Measurements from ENCODE around the gene ARMC7.
"Not testable (repeated sequence)": the region's sequence is repeated elsewhere in the genome, so short reads cannot be mapped to it uniquely, and the experiment has no call there.

Gene ARMC7

DNA sequence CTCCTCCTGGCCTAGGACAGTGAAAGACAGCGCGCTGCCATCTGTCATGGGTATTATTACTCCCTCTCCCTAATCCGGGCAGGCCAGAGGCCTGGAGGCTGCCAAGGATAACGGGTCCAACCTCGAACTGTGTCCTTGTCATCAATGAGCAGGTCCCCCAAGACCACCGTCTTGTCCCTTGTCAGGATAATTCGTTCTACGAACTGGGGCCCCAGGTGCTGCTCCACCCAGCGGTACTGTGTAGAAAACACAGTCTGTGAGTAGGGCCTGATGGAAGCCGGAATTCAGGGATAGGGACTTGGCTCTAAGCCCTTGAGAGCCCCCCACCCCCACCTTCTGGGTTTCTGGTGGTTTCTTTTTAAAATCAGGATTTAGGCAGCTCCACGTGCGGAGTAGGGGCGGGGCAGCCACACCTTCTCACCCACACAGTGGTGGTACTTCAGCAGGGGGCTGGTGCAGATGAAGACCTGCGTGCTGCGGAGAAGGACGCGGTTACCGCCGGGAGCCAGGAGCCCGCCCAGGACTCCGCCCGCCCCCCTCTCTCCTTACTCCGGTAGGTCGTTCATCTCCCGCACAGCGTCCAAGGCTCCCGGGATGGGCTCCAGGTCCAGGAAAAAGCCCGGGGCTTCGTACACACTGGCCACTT is 21.0 kb downstream of the ARMC7 start:
- TF ChIP-seq, protein P1, sequence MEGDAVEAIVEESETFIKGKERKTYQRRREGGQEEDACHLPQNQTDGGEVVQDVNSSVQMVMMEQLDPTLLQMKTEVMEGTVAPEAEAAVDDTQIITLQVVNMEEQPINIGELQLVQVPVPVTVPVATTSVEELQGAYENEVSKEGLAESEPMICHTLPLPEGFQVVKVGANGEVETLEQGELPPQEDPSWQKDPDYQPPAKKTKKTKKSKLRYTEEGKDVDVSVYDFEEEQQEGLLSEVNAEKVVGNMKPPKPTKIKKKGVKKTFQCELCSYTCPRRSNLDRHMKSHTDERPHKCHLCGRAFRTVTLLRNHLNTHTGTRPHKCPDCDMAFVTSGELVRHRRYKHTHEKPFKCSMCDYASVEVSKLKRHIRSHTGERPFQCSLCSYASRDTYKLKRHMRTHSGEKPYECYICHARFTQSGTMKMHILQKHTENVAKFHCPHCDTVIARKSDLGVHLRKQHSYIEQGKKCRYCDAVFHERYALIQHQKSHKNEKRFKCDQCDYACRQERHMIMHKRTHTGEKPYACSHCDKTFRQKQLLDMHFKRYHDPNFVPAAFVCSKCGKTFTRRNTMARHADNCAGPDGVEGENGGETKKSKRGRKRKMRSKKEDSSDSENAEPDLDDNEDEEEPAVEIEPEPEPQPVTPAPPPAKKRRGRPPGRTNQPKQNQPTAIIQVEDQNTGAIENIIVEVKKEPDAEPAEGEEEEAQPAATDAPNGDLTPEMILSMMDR (IDR thresholded peaks at IDR 0.05): no peak
- peak overlapping the region; percentile 87 for H3K4me3 ChIP-seq
- no peak for DNase-seq (ENCODE audit: low spot score)
- H3K27ac ChIP-seq: peak overlapping the region; percentile 47 to 89

DNA sequence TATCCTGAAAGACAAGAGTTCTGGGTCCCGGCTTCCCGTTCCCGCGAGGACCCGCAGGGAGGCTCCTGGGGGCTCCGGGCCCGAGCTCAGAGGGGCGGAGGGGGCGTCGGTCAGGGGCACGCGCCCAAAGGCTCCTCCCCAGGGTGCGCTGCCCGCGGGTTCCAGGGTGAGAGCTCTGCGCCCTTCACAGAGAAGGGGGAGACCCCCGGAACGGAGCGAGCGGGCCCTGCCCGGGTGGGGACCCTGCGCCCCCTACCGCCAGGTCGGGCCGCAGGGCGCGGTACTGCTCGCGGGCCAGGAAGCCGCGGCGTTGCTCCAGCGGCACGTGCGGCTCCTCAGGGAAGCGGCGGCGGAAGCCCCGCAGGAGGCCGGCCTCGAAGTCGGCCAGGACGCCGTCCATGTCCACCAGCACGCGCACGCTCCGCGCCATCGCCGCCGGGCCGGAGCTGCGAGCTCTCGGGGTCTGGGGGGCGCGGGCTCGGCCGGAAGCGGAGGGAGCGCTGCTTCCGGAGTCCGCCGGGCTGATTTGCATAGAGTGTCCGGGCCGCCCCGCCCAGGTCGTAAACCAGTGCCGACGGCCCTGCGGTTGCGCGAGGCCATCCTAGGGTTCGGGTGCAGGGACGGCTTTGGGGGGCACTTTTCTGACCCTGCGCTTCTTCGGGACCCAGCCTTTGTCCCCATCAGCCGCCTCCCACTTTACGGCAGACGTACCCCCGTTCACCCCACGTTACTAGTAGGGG is 21.7 kb downstream of the ARMC7 start, which contains the start of gene NT5C:
Gene NT5C (minus strand): TSS at position 465 of the 740 bp plus-strand sequence. CDS start 35 bp downstream, at position 430.
- H3K4me3 ChIP-seq: peak within 1 kb of the TSS; percentile 87
- peak within 1 kb of the TSS; percentile 47 to 89 for H3K27ac ChIP-seq
- DNase-seq (ENCODE audit: low spot score): peak; percentile 86
- TF ChIP-seq, protein P1 (IDR thresholded peaks at IDR 0.05): peak; percentile 42

DNA sequence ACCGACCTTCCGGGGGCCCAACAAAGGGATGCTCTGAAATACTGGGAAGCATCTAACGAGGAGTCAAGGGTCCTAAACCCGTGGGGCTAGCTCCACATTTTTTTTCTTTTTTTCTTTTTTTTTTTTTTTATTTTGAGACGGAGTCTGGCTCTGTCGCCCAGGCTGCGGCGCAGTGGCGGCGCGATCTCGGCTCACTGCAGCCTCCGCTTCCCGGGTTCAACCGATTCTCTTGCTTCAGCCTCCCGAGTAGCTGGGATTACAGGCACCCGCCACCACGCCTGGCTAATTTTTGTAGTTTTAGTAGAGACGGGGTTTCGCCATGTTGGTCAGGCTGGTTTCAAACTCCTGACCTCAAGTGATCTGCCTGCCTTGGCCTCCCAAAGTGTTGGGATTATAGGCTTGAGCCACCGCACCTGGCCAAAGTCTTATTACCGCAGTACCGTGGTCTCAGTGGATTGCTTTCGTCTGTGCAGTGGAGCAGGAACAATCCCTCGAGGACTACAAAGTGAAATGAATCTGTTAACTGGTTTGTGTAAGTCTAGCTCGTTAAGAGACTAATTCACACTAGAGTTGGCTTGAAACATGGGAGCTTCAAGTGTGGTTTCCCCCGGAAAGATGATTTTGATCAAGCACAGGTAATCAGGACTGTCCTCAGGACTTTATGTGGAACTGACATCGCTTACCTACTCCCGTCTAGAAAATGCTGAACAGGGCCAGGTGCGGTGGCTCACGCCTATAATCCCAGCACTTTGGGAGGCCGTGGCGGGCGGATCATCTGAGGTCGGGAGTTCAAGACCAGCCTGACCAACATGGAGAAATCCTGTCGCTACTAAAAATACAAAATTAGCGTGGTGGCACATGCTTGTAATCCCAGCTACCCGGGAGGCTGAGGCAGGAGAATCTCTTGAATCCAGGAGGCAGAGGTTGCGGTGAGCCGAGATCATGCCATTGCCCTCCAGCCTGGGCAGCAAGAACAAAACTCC is 22.5 kb downstream of the ARMC7 start:
- H3K27ac ChIP-seq: peak overlapping the region; percentile 47 to 89
- H3K4me3 ChIP-seq: peak overlapping the region; percentile 87
- DNase-seq (ENCODE audit: low spot score): not testable (repeated sequence)

DNA sequence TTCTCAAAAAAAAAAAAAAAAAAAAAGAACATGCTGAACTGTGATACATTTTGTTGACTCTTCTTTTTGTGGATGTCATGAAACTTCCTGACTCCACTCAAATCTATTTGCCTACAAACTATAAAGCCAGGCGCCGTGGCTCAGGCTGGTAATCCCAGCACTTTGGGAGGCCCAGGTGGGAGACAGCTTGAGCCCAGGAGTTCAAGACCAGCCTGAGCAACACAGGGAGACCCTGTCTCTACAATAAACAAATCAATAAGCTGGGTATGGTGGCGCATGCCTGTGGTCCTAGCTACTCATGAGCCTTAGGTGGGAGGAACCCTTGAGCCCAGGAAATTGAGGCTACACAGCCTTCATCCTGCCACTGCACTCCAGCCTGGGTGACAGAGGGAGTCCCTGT is 23.2 kb downstream of the ARMC7 start:
- TF ChIP-seq, protein P1 (IDR thresholded peaks at IDR 0.05): no peak
- no peak overlapping the region for H3K27ac ChIP-seq
- DNase-seq (ENCODE audit: low spot score): no peak
- H3K4me3 ChIP-seq: no peak overlapping the region

DNA sequence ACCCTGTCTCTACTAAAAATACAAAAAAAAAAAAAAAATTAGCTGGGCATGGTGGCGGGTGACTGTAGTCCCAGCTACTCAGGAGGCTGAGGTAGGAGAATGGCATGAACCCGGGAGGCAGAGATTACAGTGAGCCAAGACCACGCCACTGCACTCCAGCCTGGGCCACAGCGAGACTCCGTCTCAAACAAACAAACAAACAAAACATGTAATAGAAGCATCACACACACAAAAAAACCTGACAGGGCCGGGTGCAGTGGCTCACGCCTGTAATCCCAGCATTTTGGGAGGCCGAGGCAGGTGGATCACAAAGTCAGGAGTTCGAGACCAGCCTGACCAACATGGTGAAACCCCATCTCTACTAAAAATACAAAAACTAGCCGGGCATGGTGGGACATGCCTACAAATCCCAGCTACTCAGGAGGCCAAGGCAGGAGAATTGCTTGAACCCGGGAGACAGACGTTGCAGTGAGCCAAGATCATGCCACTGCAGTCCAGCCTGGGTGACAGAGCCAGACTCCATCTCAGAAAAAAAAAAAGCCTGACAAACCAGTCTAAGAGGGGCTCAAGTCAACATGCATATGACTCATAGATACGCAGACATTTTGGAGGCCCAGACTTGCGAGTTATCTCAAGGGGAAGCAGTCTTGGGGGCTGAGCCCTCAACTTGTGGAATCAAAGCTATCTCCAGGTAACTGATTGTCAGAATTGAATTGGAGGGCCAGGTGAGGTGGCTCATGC is 24.0 kb downstream of the ARMC7 start:
- H3K4me3 ChIP-seq; DNase-seq (ENCODE audit: low spot score); H3K27ac ChIP-seq: not testable (repeated sequence)

DNA sequence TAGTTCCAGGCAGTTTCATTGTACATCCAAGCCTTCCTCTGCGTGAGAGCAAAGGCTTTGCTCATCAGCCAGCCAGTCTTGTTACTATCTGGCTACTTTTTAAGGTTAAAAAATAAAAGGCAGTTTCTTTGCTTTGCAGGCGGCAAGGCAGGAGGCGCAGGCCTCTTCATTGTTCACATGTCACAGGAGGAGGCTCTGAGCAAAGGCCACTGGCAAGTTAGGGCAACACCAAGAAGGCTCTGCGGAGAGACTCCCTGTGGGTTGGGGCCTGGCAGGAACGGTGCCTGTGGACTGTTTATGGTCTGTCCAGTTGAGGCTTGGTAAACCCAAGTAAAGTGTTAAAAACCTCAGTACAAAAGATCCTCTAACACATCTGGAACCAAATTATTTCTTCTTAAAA is 25.7 kb downstream of the ARMC7 start:
- DNase-seq (ENCODE audit: low spot score): no peak

DNA sequence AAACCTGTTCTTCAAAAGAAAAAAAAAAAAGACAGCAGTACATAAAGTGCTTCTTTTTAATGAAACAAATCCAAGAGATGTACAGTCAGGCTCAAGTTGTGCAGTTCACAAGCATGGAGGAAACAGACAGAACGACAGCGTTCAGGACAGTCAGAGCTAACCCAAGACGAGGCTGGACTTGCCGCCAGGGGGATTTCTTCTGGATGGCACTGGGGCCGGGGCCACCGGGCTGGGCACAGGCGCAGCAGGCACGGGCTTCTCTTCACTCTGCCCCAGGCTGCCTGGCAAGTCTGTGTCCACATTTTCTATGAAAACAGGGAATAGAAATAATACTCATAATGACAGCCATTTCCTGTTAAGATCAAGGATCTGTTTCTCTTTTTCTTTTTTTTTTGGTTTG is 26.2 kb downstream of the ARMC7 start:
- TF ChIP-seq, protein P1 (IDR thresholded peaks at IDR 0.05): no peak
- DNase-seq (ENCODE audit: low spot score): no peak
- Histone ChIP-seq H3K4me3 (no peak overlapping the region), H3K27ac (no peak overlapping the region)

More for the DNA sequence above, 25.7 kb downstream of the ARMC7 start:
- no peak overlapping the region for H3K27ac ChIP-seq
- H3K4me3 ChIP-seq: no peak overlapping the region
- TF ChIP-seq, protein P1 (IDR thresholded peaks at IDR 0.05): no peak

DNA sequence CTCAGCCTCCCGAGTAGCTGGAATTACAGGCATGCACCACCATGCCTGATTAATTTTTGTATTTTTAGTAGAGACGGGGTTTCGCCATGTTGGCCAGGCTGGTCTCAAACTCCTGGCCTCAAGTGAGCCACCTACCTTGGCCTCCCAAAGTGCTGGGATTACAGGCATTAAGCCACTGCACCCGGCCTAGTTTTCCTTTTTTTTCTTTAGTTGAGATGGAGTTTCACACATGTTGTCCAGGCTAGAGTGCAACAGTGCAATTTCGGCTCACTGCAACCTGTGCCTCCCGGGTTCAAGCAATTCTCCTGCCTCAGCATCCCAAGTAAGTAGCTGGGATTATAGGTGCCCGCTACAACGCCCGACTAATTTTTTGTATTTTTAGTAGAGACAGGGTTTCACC is 28.0 kb downstream of the ARMC7 start:
- not testable (repeated sequence) for DNase-seq (ENCODE audit: low spot score); H3K27ac ChIP-seq; H3K4me3 ChIP-seq
